GM12878 (cell line): Measurements from ENCODE around the gene KCNAB2. TPM values are rescaled to one million over a fixed set of nuclear protein-coding genes. Genes with fewer than 3 reads are reported as not detected.

Experiments
- BMI1 ChIP-seq: fragments of 450-650 bp; IDR thresholded peaks from 2 replicates; pipeline ENCODE4 v1.6.1; 2016; ENCODE audit warnings: mild to moderate bottlenecking, moderate library complexity, borderline replicate concordance
- HCFC1 ChIP-seq: fragments of 150-350 bp; IDR thresholded peaks from 2 replicates; pipeline ENCODE4 v1.6.1; 2014; ENCODE audit warnings: low read length
- PRDM15 ChIP-seq: fragments of 450-650 bp; formaldehyde crosslinking; IDR thresholded peaks from 2 replicates; pipeline ENCODE4 v1.4.0; 2020; ENCODE audit warnings: mild to moderate bottlenecking, moderate library complexity
- SIN3A ChIP-seq: IDR thresholded peaks from 2 replicates; pipeline ENCODE4 v1.6.1; 2012; ENCODE audit warnings: low read depth, low read length, improper control_type of control experiment
- SKIL ChIP-seq: fragments of 450-650 bp; IDR thresholded peaks from 2 replicates; pipeline ENCODE4 v1.6.1; 2017; ENCODE audit warnings: mild to moderate bottlenecking, low read depth, inconsistent platforms; ENCODE audit not compliant: poor library complexity, severe bottlenecking
- TBL1XR1 ChIP-seq: IDR thresholded peaks from 2 replicates; pipeline ENCODE4 v1.6.1; 2012; ENCODE audit warnings: low read depth, low read length, improper control_type of control experiment
- WRNIP1 ChIP-seq: IDR thresholded peaks from 2 replicates; pipeline ENCODE4 v1.6.1; 2011; ENCODE audit warnings: low read depth, low read length, improper control_type of control experiment, borderline replicate concordance
- ZBTB33 ChIP-seq: fragments of 450-650 bp; IDR thresholded peaks from 2 replicates; pipeline ENCODE4 v1.6.1; 2017; ENCODE audit warnings: mild to moderate bottlenecking
- polyA plus RNA-seq, 11 experiments: library from polyadenylated mRNA; depleted of rRNA in 4 of 11; unstranded in 6 of 11; stranded (reverse) in 5 of 11; fragments of >200 nt; fragmentation: Nextera tagmentation in 4 of 11; fragmentation: Illumina TruSeq in 1 of 11; extraction: Ambion mirVana in 4 of 11; extraction: Trizol in 1 of 11; gene quantifications; 1 replicate in 1 of 11; 2 replicates in 10 of 11; pipeline versions ENCODE4 v1.2.1 to v1.2.3, GENCODE V29; 2011 to 2016; ENCODE audit warnings: inconsistent platforms in 2 of 11, missing spikeins in 2 of 11, low read depth in 1 of 11
- total RNA-seq, 4 experiments: library from RNA; depleted of rRNA in 3 of 4; stranded (reverse); fragments of >200 nt in 3 of 4; fragmentation: Illumina TruSeq in 1 of 4; extraction: Trizol in 1 of 4; gene quantifications; 2 replicates each; pipeline versions ENCODE4 v1.2.1 to v1.2.3, GENCODE V29; 2013 to 2021
- TF ChIP-seq, protein P1 (sequence below): IDR thresholded peaks from 2 replicates; pipeline ENCODE4 v1.6.1; 2012; ENCODE audit warnings: low read depth, low read length, improper control_type of control experiment

Gene KCNAB2
- total and polyA plus RNA-seq, 10 of the 15 experiments (the other 5 are each of a cell fraction or from before 2014, with no cell fraction given) = 2.9 to 123 (median 62.4) TPM

DNA sequence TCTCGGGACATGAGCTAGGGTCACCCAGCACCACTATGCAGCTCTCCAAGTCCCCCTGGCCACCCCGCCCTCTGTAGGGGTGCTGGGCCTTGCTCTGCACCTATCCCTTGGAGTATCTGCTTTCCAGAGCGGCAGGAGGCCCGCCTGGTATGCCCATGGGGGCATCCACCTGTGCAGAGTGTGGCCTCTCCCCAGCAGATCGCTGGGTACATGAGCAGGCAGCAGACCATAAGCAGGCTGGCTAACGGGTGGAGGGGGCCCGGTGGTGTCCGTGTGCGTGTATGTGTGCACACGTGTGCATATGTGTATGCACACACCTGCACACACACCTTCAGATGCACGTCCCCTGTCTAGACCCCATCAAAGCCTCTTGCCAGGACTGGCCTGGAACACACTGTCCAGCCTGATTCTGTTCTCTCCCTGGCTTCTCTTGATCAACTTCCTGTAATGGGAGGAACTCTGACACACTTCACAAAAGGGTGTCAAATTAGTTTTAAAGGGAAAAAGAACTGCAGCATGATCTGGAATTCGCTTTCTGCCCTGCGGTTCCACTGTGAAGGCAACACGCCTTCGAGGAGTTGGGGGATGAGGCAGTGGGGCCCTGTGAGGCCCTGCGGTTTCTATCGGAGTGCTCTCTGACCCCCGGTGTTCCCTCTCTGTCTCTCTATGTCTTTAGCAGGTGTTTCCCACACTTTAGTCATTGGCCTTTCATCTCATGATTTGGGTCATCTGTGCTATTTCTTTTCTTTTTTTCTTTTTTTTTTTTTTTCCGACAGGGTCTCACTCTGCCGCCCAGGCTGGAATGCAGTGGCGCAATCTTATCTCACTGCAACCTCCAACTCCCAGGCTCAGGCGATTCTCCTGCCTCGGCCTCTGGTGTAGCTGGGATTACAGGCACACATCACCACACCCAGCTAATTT lies 36.3 kb upstream of the KCNAB2 start (continued):
- TF ChIP-seq WRNIP1 (no peak), PRDM15 (no peak), BMI1 (no peak), TBL1XR1 (no peak), SKIL (no peak), HCFC1 (no peak), ZBTB33 (no peak), SIN3A (no peak)
- TF ChIP-seq, protein P1, sequence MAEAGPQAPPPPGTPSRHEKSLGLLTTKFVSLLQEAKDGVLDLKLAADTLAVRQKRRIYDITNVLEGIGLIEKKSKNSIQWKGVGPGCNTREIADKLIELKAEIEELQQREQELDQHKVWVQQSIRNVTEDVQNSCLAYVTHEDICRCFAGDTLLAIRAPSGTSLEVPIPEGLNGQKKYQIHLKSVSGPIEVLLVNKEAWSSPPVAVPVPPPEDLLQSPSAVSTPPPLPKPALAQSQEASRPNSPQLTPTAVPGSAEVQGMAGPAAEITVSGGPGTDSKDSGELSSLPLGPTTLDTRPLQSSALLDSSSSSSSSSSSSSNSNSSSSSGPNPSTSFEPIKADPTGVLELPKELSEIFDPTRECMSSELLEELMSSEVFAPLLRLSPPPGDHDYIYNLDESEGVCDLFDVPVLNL = no peak
- TF ChIP-seq, all 136 proteins: peak for 0
